CD4-positive, alpha-beta T cell treated with Interleukin-10 for 1 hour (primary cell): ENCODE measurements around the gene GRAMD2B.

ENCODE experiments used
- DNase-seq: peaks from one replicate; pipeline ENCODE4 v3.0.0-alpha.2; 2020

The GRAMD2B gene

GRCh38 chr5:126484253-126484652, 61.0 kb downstream of the GRAMD2B start:
- no peak for DNase-seq

- no peak for DNase-seq
Measured at GRCh38 chr5:126486332-126486731, 63.1 kb downstream of the GRAMD2B start.

GRCh38 chr5:126487596-126487995, 64.4 kb downstream of the GRAMD2B start:
- no peak for DNase-seq

GRCh38 chr5:126488443-126489065, 65.3 kb downstream of the GRAMD2B start:
- no peak for DNase-seq

- no peak for DNase-seq
Measured at GRCh38 chr5:126490167-126490940, 67.1 kb downstream of the GRAMD2B start.

GRCh38 chr5:126492939-126493338, 69.7 kb downstream of the GRAMD2B start:
- peak; percentile 4 for DNase-seq

GRCh38 chr5:126494393-126494792, 71.2 kb downstream of the GRAMD2B start:
- no peak for DNase-seq

GRCh38 chr5:126497506-126497905, 74.3 kb downstream of the GRAMD2B start:
- DNase-seq = no peak

- DNase-seq = no peak
Measured at GRCh38 chr5:126499278-126499677, 76.1 kb downstream of the GRAMD2B start.

GRCh38 chr5:126499853-126500342, 76.7 kb downstream of the GRAMD2B start:
- DNase-seq = peak; percentile 66

GRCh38 chr5:126501448-126501847, 78.2 kb downstream of the GRAMD2B start:
- no peak for DNase-seq

GRCh38 chr5:126503602-126504104, 80.4 kb downstream of the GRAMD2B start:
- DNase-seq = peak; percentile 3

- no peak for DNase-seq
Measured at GRCh38 chr5:126506079-126506478, 82.9 kb downstream of the GRAMD2B start.

GRCh38 chr5:126508251-126508961, 85.2 kb downstream of the GRAMD2B start:
- no peak for DNase-seq

GRCh38 chr5:126508962-126509279, 85.7 kb downstream of the GRAMD2B start:
- peak; percentile 33 for DNase-seq

GRCh38 chr5:126509339-126509738, 86.1 kb downstream of the GRAMD2B start:
- DNase-seq = no peak

- no peak for DNase-seq
Measured at GRCh38 chr5:126511961-126512360, 88.8 kb downstream of the GRAMD2B start.

- no peak for DNase-seq
Measured at GRCh38 chr5:126512451-126512850, 89.2 kb downstream of the GRAMD2B start.

GRCh38 chr5:126513302-126513701, 90.1 kb downstream of the GRAMD2B start:
- DNase-seq = no peak

- DNase-seq = no peak
Measured at GRCh38 chr5:126513703-126514102, 90.5 kb downstream of the GRAMD2B start.

GRCh38 chr5:126514131-126514557, 90.9 kb downstream of the GRAMD2B start:
- DNase-seq = no peak

GRCh38 chr5:126514558-126515141, 91.4 kb downstream of the GRAMD2B start:
- DNase-seq = no peak

- no peak for DNase-seq
Measured at GRCh38 chr5:126515337-126515736, 92.1 kb downstream of the GRAMD2B start.
